GM21576 (cell line): Measurements from ENCODE around the gene TNS3.

Experiments
- ATAC-seq: cut with Tn5 transposase; IDR thresholded peaks from one replicate; pipeline ENCODE4 v1.9.1; 2021; ENCODE audit warnings: mild to moderate bottlenecking, moderate library complexity; ENCODE audit not compliant: unreplicated experiment

The TNS3 gene

GRCh38 chr7:47393406-47393805, 188.5 kb downstream of the TNS3 start:
- ATAC-seq: no peak

- ATAC-seq: no peak
These were observed 189.6 kb downstream of the TNS3 start for GRCh38 chr7:47392241-47392759.

GRCh38 chr7:47391726-47392125, 190.2 kb downstream of the TNS3 start:
- no peak for ATAC-seq

GRCh38 chr7:47390914-47391313, 191.0 kb downstream of the TNS3 start:
- ATAC-seq: no peak

GRCh38 chr7:47389923-47390630, 191.8 kb downstream of the TNS3 start:
- ATAC-seq: no peak

- no peak for ATAC-seq
These were observed 192.6 kb downstream of the TNS3 start for GRCh38 chr7:47389171-47389922.

GRCh38 chr7:47387506-47387905, 194.4 kb downstream of the TNS3 start:
- no peak for ATAC-seq

- ATAC-seq: no peak
These were observed 195.6 kb downstream of the TNS3 start for GRCh38 chr7:47386273-47386835.

GRCh38 chr7:47385536-47386125, 196.3 kb downstream of the TNS3 start:
- ATAC-seq: no peak

GRCh38 chr7:47384755-47385535, 197.0 kb downstream of the TNS3 start:
- ATAC-seq: no peak

GRCh38 chr7:47383696-47384445, 198.0 kb downstream of the TNS3 start:
- no peak for ATAC-seq

GRCh38 chr7:47383072-47383471, 198.8 kb downstream of the TNS3 start:
- no peak for ATAC-seq

GRCh38 chr7:47382200-47382599, 199.7 kb downstream of the TNS3 start:
- no peak for ATAC-seq

GRCh38 chr7:47381134-47381495, 200.8 kb downstream of the TNS3 start:
- no peak for ATAC-seq

- no peak for ATAC-seq
These were observed 201.4 kb downstream of the TNS3 start for GRCh38 chr7:47380325-47381133.

GRCh38 chr7:47379629-47380324, 202.1 kb downstream of the TNS3 start:
- ATAC-seq: no peak

GRCh38 chr7:47378728-47379395, 203.0 kb downstream of the TNS3 start:
- no peak for ATAC-seq

- no peak for ATAC-seq
These were observed 204.2 kb downstream of the TNS3 start for GRCh38 chr7:47377741-47378140.
